GM03348 (cell line): Measurements from ENCODE around the gene SNX27.
A peak's percentile ranks its signal among the peaks of the same experiment; 100 is the strongest.
"Not testable (repeated sequence)": the region's sequence is repeated elsewhere in the genome, so short reads cannot be mapped to it uniquely, and the experiment has no call there.

ENCODE experiments used
- DNase-seq: peaks from one replicate; pipeline ENCODE4 v3.0.0; 2012; ENCODE audit warnings: low spot score

SNX27 gene

GRCh38 chr1:151639466-151639865, 27.6 kb downstream of the SNX27 start:
- peak; percentile 13 for DNase-seq

- DNase-seq = no peak
Observed at GRCh38 chr1:151641229-151641628, 29.4 kb downstream of the SNX27 start.

GRCh38 chr1:151643085-151643484, 31.2 kb downstream of the SNX27 start:
- DNase-seq = not testable (repeated sequence)

- no peak for DNase-seq
Observed at GRCh38 chr1:151644001-151644400, 32.2 kb downstream of the SNX27 start.

GRCh38 chr1:151653397-151653796, 41.5 kb downstream of the SNX27 start:
- DNase-seq = peak; percentile 12

- DNase-seq = no peak
Observed at GRCh38 chr1:151655371-151655770, 43.5 kb downstream of the SNX27 start.

- no peak for DNase-seq
Observed at GRCh38 chr1:151661751-151662150, 49.9 kb downstream of the SNX27 start.

GRCh38 chr1:151668090-151668489, 56.2 kb downstream of the SNX27 start:
- no peak for DNase-seq

- DNase-seq = not testable (repeated sequence)
Observed at GRCh38 chr1:151670036-151670675, 58.3 kb downstream of the SNX27 start.

GRCh38 chr1:151673407-151673806, 61.6 kb downstream of the SNX27 start:
- DNase-seq = no peak

GRCh38 chr1:151680391-151680790, 68.5 kb downstream of the SNX27 start:
- no peak for DNase-seq

- peak; percentile 73 for DNase-seq
Observed at GRCh38 chr1:151680826-151681225, 69.0 kb downstream of the SNX27 start.

- no peak for DNase-seq
Observed at GRCh38 chr1:151681923-151682322, 70.1 kb downstream of the SNX27 start.

GRCh38 chr1:151682901-151683300, 71.1 kb downstream of the SNX27 start:
- not testable (repeated sequence) for DNase-seq

- no peak for DNase-seq
Observed at GRCh38 chr1:151684128-151684527, 72.3 kb downstream of the SNX27 start.

- DNase-seq = no peak
Observed at GRCh38 chr1:151686561-151686960, 74.7 kb downstream of the SNX27 start.

- no peak for DNase-seq
Observed at GRCh38 chr1:151689494-151689893, 77.6 kb downstream of the SNX27 start.

GRCh38 chr1:151692226-151692625, 80.4 kb downstream of the SNX27 start:
- DNase-seq = no peak

GRCh38 chr1:151693057-151693651, 81.3 kb downstream of the SNX27 start:
- peak; percentile 64 for DNase-seq

GRCh38 chr1:151701515-151701914, 89.7 kb downstream of the SNX27 start:
- DNase-seq = no peak

- no peak for DNase-seq
Observed at GRCh38 chr1:151702936-151703335, 91.1 kb downstream of the SNX27 start.

- no peak for DNase-seq
Observed at GRCh38 chr1:151703813-151704212, 92.0 kb downstream of the SNX27 start.

- DNase-seq = no peak
Observed at GRCh38 chr1:151704246-151704645, 92.4 kb downstream of the SNX27 start.

- no peak for DNase-seq
Observed at GRCh38 chr1:151705146-151705545, 93.3 kb downstream of the SNX27 start.
